ENCODE data around the gene ZNF618.

Gene ZNF618

DNA sequence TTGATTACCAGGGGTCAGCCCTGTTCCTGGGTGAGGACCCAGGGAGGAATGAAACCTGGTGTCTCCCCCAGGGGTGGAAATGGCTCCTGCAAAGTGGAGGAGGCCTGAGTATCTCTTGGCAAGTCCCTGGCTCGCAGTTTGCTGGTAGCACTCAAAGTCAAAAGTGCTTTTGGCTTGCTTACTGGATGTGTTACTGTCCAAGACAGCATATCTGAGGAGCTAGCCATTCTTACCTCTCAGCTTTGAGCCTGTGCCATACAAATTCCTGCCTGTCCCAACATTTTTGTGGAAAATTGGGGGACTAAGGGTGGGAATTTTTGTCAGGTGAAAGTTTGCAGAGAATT is 9.9 kb downstream of the ZNF618 start:
- no peak for DNase-seq

DNA sequence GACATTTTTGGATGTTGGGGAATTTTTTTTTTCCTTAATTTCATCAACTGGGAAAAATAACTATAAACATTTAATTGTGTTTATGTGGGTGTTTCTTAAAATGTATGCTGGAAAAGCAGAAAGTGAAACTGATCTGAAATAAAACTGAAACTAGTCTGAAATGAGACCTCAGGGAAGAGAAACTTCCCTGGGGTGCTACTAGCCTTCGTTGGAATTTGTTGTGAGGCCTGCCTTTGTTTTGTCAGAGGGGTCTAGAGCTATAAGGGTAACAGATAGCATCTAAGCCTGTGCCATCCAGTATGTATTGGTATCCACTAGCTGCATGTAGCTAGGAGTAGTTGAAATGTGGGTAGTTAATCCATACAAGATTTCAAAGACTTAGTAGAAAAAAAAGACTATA is 10.4 kb downstream of the ZNF618 start:
- no peak for DNase-seq

DNA sequence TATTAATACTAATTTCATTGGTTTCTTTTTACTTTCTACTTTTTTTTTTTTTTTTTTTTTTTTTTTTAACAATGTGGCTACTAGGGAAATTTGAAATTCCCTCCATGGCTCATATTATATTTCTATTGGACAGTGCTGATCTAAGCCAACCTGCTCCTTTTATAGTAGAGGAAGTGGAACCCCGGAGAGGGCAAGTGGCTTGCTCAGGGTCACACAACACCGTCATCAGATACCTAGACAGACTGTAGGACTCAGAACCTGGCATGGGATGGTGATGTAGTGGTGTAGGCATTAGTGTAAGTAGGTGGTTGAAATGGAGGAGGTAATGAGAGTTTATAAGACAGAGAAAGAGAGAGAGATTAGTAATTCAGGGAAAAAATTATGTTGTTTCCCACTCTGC is 10.8 kb downstream of the ZNF618 start:
- no peak for DNase-seq

DNA sequence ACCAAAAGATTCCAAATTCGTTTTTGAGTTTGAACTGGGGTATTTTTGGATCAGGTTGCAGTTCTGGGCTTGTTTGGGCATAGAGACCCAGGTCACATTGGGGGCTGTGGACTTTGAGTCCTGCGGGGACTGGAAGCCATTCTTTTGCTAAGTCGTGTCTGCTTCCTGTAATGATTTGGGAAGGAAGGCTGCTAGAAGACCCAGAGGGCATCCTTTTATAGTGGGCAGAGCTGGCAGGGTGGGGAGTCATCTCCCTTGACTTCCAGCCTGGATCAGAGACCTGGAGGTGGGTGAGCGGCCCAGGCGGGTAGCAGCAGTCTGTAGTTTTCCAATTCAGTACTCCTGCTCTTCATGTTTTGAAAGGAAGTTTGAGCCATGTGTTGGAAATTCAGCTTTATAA is 11.3 kb downstream of the ZNF618 start:
- no peak for DNase-seq

DNA sequence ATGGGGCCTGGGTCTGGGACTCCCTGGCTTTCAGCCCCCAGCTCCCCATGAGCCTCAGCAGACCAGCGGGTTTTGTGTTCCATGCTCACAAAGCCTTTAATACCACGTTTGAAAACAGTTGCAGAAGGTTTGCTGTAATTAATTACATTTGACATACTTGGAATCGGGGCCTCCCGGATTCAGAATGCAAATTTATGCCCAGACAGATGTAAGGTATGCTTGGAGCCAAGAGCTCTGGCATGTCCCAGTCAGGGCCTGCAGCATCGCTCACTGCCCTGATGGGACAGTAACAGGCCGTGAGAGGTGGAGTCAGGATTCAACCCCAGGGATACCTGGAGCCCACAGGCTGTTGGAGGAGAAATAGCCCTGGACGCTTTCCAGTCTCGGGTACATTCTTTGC is 12.2 kb downstream of the ZNF618 start:
- DNase-seq: no peak

DNA sequence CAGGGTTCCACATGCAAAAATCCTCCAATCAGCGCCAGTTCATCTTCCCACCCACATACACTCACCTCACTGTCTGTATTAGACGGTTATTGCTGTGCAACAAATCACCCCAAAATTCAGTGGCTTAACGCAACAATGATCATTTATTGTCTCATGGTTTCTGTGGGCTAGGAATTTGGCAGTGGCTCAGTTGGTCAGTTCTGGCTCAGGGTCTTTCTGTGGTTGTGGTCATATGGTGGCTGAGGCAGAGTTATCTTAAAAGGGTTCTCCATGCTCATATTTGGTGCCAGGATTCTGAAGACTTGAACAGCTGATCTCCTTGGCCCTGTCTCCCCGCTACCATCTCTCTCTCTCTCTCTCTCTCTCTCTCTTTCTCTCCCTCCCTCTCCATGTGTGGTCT is 12.9 kb downstream of the ZNF618 start:
- no peak for DNase-seq

DNA sequence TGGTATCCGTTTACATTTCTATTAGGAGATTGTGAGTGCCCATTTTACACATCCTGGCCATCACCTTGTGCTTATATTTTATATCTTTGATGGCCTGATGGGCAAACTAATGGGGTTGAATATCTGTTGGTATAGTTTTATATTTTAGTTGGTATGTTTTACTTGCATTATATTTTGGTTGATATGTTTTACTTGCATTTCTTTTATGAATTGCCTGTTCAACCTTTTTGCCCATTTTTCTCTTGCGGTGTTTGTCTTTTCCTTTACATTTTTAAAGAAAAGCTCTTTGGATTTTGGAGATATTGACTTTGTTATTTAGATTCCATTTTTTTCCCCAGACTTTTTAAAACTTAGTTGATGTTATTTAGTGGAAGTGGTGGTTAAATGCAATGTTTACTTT is 14.6 kb downstream of the ZNF618 start:
- DNase-seq: no peak

DNA sequence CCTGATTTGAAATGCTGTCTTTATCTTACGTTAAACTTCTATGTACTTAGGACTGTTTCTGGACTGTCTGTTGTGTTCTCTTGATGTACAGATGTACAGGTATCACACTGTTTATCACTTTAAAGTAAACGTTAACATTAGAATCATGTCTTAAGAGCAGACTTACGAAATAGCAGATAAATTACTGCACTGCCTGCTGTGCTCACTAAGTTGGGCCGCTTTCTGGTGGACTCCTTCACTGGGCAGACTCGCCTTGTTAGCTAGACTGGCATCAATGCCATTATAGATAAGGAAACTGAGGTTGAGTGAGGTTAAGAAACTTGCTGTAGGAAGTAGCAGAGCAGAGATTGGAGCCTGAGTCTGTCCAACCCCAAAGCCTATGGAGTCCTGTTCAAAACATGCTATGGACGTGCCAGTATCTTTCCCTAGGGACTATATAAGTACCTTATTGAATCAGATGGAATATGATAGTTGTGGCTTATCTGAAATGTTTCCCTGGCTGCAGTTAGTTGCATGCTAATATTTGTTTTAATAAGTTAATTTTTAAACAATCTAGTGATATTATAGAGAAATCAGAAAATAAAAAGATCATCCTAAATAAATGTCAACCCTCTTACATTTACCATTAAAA is 16.9 kb downstream of the ZNF618 start:
- DNase-seq: no peak

DNA sequence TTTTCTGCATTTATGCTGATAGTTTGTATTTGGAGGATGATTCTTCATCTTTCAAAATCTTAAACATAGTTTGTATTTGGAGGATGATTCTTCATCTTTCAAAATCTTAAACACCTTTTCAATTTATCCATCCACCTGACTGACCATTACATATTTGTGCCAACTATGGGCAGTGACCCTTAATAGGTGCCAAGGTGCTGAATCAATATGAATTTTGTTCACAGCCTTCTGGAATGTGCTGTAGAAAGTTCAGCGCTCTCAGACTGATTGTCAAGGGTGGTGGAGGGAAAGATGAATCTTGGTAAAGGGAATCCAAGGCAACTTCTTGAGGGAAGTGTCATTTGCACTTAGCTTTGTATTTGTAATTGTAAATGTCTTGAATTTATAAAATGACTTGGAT is 18.1 kb downstream of the ZNF618 start:
- no peak for DNase-seq

DNA sequence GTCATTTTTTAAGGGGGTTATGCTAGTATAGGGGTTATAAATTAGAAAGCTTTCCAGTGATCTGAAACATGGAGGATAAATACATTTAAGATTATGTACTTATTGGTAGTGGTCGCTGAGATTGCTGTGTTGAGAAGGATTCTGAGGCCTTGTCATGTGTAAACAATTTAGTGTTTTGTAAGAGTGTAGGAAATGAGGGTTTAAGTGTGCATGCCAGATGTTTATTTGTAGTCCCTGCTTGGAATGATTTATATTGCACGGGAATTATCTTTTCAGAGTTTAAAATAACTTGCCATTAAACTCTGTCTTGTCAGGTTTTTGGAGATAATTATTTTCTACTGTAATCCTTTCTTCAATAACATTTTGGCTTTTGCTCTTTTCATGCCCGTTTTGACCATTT is 19.4 kb downstream of the ZNF618 start:
- DNase-seq: no peak

DNA sequence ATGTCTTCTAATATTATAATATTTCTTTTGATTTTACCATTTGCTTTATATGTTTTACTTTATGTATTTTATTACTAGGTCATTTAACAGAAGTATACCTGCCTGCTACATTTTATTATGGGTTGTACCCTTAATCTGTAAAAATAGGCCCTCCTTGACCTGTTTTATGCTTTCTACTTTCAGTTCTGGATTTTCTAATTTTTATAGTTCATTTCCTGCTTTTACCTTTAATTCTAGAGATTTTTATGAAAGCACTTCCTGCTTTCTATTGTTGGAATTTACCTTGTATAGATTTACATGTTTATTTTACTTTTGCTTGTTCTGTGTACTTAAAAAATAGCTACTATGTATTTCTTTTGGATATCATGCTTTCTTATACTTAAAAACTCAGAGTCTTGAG is 20.6 kb downstream of the ZNF618 start:
- DNase-seq: no peak

DNA sequence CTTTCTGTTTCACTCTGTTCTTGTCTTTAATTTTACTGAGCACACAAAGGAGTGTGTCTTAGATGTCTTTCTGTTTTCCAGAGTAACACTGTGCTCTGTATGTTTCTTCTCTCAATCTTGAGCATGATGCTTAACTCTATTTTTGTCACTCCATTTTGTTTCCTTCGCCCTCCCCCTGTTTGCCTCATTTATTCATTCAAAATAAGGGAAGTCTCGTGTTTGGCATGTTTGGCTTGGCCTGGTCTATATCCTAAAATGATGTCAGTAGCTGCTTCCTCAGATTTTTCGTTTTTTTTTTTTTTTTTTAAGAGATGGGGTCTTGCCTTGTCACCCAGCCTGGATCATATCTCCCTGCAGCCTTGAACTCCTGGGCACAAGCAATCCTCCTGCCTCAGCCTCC is 22.0 kb downstream of the ZNF618 start:
- DNase-seq: no peak

DNA sequence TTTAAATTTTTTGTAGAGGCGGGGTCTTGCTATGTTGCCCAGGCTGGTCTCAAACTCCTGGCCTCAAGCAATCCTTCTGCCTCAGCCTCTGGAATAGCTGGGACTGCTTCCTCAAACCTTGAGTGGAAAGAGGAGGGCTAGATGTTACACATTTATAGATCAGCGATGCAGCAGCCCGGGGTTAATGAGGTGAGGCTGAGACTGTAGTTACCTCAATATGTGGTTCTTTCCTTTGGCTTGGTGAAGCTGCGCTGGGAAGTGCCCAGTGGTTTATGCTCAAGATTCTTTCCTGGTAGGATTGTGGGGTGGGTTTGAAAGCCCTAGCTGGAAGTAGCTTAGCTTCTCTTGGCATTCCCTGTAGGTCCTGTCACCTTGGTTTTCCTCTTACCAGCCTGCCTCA is 22.5 kb downstream of the ZNF618 start:
- no peak for DNase-seq

DNA sequence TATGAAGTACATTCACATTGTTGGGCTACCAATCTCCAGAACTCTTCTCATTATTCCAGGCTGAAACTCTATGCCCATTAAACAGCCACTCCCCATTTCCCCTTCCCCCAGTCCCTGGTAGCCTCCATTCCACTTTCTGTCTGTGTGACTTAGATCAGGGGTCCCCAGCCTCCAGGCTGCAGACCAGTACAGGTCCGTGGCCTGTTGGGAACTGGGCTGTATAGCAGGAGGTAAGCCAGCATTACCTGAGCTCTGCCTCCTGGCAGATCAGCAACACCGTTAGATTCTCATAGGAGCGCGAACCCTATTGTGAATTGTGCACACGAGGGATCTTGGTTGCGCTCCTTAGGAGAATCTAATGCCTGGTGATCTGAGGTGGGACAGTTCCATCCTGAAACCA is 23.1 kb downstream of the ZNF618 start:
- DNase-seq: no peak

DNA sequence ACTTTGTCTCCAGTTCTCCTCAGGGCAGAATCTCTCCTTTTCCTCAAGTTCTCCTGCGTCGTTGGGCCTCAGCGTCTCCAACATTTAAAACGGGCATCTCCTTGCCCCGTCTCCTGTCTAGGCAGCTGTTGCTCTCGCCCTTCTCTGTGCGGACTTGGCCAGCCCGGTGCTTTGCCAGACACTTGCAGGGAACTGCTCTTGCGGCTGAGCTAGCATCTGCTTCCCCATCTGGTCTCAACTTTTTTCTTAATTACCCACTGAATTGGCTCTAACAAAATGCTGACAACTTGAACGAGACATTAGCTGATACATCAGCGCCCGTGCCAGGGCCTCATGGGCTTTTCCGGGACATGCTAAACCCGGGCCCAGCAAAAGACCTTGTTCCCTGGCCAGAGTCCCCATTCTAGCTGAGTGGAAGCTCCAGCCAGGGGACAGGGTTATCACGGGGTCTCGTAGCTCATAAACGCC is 25.1 kb downstream of the ZNF618 start:
- DNase-seq: no peak

DNA sequence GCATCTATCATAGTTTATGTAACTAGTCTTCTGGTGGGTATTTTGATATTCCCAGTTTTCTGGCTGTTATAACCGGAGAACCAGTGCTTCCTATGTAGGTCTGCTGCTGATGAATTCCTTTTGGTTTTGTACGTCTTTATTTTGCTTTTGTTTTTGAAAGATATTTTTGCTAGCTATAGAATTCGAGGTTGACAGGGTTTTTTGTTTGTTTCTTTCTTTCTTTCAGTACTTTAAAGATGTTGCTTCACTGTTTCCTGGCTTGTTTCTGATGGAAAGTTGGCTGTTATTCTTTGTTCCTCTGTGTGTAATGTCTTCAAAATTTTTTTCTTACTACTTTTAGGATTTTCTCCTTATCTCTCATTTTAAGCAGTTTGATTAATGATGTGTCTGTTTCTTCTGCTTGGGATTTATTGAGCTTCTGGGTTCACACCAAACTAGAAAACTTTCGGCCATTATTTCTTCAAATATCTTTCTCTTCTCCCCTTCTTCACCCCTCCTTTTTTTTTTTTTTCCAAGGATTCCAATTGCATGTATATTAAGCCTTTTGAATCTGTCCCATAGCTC is 27.5 kb downstream of the ZNF618 start:
- DNase-seq: no peak

DNA sequence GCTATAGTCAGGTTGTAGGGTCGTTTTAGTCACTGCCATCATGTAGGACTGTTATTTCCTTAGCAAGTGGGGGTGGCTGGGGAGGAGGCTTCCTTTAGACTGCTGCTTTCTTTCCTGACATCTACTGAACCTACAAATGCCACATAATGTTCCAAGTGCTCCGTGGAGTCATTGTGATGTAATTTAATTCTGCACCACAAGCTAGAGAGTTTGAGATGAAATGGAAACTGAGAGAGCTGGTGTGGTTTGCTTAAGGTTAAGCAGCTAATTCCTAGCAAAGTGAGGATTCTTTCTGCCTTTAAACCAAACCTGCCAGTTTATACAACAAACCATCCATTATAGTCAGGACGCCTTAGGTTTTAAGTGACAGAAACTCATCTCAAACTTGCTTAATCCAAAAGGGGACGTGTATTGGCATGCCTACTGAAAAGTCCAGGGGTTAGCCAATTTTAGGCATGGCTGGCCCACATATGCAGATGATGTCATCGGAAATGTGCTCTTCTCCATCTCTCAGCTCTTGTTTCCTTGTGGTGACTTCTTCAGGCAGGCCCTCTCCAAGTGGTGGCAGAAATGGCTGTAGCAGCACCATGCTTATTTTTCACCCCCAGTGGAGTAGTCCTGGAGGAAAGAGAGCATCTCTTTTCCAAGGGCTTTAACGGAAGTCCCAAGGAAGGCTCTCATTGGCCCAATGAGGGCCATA is 30.5 kb downstream of the ZNF618 start:
- no peak for DNase-seq

DNA sequence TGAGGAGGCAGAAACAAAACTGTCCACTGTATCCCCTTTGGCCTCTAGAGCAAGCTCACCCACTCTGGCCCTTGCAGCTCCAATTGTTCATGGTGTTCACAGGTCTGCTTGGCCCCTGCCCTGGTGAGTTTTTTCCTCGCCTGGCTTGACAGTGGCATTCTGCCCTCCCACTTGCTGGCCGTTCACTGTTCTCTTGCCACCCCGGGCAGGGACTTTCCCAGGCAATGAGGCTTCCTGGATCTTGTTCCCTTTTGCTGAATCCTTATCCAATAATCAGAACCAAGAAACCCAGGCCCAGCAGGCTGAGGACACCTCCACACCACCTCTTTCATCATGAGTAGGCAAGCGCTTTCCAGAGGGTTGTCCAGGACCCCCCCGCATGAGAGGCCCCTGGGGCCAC is 31.2 kb downstream of the ZNF618 start:
- DNase-seq: no peak

DNA sequence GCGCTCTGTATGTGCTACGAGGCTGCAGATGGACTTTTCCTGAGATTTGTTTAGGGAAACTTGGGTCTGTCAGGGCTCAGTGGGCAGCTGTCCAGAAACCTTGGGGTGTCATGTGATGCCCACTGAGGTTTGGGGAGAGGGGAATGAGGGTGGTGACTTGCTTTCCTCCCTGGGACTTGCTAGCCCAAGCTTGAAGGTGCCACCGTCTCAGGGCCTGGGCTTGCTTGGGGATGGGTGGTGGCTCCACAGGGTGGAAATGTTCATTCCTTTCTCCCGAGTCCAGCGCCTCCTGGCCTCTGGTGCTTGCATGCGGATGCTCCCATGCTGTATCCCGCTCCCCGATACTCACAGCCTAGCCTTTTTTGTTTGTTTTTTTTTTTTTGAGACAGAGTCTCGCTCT is 33.3 kb downstream of the ZNF618 start:
- DNase-seq: no peak

DNA sequence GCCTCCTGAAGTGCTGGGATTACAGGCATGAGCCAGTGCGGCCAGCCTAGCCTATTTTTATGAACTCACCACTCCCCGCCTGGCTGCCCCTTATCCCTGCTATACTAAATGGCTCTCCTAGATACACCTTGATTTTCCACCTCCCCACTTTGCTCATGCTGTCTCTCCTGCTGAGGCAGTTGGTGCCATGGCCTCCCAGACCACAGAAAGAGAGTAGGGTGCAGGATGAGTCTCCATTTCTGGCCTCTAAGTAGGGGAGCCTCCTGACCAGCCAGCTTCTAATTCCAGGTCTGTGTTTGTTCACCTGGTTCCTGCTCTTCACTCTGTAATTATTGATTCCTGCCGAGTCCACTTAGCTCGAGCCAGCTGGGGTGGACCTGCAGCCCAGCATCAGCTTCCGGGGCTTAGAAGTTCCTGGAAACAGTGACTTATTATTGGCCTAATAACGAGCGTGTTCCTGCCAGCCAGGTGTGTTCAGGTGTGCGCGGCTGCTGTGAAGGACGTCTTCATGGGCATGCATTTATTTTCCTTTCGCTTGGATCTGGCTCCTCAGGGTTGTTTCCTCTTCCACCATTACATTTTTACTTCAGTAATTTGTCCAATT is 34.0 kb downstream of the ZNF618 start:
- DNase-seq: no peak

DNA sequence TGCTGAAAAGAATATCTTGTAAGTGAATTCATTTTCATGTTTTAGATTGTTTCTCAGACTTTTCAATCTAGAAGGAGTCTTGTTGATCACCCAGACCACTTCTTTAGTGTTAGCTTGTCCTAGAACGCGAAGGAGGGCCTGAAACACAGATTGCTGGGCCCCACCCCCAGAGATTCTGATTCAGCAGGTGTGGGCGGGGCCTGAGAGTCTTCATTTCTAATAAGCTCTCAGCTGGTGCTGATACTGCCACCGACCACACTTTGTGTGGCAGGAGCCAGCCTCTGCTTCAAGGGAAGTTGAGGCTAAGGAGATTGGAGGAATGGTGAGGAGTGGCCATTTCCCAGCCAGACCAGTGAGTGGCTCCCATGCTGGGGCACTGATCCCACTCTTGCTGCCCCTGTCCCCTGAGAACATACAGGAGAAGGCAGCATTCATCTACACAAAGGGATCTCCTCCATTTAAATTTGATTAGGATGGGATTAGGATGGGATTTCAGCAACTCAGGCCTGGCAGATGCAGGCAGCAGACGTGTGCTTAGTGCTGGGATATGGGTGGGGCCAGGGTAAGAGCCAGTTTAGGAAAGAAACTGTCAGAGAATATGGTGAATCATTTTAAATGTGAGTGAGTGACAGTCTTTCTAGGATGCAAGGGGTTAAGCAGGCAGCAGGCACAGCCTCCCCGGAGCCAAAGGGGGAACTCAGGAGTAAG is 35.9 kb downstream of the ZNF618 start:
- no peak for DNase-seq

DNA sequence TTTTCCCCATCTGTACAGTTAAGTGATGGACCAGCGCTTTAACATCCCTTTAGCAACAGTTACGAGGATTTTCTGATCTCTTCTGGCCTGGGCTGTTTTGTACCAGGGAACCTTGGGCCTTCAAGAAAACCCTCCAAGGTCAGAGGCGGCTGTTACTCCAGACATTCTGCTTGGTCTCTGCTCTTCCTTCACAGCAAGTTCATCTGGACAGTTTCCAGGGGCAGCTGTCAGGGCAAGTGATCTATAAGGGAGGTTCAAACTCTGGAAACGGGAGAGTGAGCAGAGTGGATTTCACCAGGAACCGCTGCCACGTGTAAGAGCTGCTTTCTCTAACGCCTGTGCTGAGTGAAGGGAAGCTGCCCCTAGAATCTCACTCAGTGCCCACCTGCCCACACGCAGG is 36.7 kb downstream of the ZNF618 start:
- DNase-seq: no peak

DNA sequence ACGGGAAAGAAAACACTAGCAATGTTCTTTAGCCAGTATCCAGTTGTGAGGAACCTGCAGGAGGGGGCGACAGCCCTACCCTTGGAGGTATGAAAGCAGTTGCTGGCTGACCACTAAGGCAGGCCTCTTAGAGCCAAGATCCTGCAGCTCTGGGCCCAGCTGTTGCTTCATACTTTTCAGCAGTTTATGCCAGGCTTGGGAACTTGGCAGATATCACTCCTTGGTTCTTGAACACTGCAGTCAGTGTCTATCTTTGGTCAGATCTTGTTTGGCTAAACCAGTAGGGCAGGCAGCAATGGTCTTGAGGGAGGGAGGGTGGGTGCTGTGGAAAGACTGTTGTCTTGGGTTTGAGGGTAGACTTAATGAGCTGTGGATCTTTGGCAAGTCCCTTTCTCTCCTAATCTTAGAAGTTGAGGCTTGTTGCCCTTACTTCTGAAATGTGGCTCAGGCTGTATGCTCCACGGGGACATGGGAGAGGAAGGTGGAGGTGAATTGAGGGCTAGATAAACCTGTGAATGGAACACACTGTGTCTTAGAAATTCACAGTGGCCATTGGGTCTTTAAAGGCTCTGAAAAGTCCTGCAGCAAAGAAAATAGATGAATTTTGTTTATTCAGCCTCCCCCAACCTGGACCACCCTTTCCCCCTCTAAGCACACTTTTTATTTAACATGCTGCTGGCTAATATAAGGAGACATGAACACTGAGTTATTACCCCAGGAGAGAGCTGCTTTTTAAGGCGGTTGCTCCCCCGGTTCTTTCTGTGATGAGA is 37.5 kb downstream of the ZNF618 start:
- DNase-seq: no peak
